Stimulated activated CD8-positive, alpha-beta memory T cell treated with anti-CD3 and anti-CD28 coated beads, Interleukin-7, amount 100 ng/mL, for 1 hour (primary cell): ENCODE data around the gene PNMA6A.
"Not testable (repeated sequence)": the region's sequence is repeated elsewhere in the genome, so short reads cannot be mapped to it uniquely, and the experiment has no call there.

Source experiments
- DNase-seq, 2 donors: peaks; one replicate each; pipeline ENCODE4 v3.0.0-alpha.2; 2020; ENCODE audit warnings: low read depth in 2 of 2

PNMA6A gene

GRCh38 chrX:153075366-153075765 is 3.1 kb downstream of the PNMA6A start:
- no peak for DNase-seq

- DNase-seq: not testable (repeated sequence)
Measured at GRCh38 chrX:153077437-153078135, 5.3 kb downstream of the PNMA6A start.

DNA sequence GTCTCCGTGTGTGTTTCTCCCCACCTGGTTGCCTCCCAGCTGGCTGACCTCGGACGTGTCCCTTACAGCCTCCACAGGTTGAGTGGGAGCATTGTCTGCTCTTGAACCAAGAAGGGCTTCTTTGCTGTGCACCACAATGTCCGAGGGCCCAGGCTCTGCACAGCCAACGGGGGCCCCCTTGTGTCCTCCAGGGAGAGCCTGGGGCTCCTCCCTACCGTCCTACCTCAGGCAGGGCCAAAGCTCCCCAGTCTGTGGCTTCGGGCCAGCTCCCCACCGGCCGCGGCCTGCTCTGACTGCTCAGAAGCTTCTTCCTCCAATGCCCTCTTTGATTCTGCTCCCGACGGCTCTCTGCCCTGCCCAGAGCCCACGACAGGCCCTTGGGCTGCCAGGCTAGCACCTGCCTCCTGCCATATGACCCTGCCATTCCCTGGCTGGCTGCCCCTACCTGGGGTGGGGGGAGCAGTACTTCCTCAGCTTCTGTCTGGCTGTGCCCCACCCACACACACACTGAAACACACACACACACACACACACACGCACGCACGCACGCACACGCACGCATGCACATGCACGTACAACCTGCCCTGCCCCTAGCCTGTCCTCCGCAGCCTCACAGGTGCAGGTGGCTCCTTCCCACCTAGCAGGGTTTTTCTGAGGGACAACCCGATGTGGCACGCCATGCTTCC is 11.1 kb downstream of the PNMA6A start:
- DNase-seq: not testable (repeated sequence)

DNA sequence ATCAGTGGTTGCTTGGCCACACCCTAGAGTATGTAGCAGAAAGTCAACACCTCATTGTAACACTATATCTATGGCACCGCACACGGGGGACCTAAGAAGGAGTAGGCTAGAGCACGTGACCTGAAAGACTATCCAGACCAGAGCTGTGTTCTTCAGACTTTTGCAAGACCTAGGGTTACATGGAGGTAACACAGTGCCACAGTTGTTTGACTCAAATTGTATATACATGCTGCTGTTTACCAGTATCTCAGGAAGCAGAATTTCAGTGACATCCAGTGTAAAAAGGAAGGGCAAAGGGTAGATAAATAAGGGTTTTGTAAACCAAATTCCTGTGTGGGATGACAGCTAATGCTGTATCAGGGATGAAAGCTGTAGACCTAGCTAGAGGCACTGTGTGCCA is 30.2 kb downstream of the PNMA6A start:
- DNase-seq: no peak

DNA sequence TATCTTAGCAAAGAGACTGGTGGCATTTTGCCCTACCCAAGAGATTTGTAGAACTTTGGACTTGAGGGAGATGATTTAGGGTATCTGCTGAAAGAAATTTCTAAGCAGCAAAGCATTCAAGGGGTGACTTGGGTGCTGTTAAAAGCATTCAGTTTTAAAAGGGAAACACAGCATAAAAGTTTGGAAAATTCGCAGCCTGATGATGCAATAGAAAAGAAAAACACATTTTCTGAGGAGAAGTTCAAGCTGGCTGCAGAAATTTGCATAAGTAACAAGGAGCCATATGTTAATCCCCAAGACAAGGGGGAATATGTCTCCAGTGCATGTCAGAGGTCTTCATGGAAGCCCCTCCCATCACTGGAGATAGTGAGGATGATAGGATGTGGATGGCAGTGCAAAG is 32.7 kb downstream of the PNMA6A start:
- DNase-seq: not testable (repeated sequence)

- not testable (repeated sequence) for DNase-seq
Measured at GRCh38 chrX:153106092-153106801, 34.0 kb downstream of the PNMA6A start.

- DNase-seq: not testable (repeated sequence)
Measured at GRCh38 chrX:153110735-153111134, 38.5 kb downstream of the PNMA6A start.

GRCh38 chrX:153113851-153114250 is 41.6 kb downstream of the PNMA6A start:
- DNase-seq: not testable (repeated sequence)

- not testable (repeated sequence) for DNase-seq
Measured at GRCh38 chrX:153117754-153118153, 45.5 kb downstream of the PNMA6A start.

- DNase-seq: not testable (repeated sequence)
Measured at GRCh38 chrX:153120230-153120629, 48.0 kb downstream of the PNMA6A start.

GRCh38 chrX:153123468-153123867 is 51.2 kb downstream of the PNMA6A start:
- not testable (repeated sequence) for DNase-seq
